Measurements from ENCODE around the gene CELSR3. TPM values are rescaled to one million over a fixed set of nuclear protein-coding genes. Genes with fewer than 3 reads are reported as not detected.

Gene CELSR3
- total and polyA plus RNA-seq, 2 experiments from 2014 or later, result 3.1 to 5.9 TPM

DNA sequence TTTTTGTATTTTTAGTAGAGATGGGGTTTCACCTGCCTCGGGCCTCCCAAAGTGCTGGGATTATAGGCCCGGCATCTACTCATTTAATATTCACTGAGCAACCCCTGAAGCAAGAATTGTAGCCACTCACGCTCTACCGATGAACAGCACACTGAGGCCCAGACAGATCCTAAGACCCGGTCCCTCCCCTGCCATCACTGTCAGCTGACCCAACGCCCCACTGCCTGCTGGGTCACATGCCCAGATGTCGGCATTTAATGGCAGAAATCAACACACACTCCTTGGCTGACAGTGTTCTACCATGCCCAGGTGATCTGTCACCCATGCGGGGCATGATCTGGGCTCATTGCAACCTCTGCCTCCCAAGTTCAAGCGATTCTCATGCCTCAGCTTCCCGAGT lies 37.9 kb downstream of the CELSR3 start:
- Histone ChIP-seq H3K4me1 (ENCODE audit: low read depth) (no peaks in the 10 kb centered on the region), H3K27me3 (no peaks in the 10 kb centered on the region), H3K36me3 (peaks cover 12% of the 10 kb centered on the region), H3K9me3 (ENCODE audit: low read depth) (no peaks in the 10 kb centered on the region), H3K27ac (no peak overlapping the region), H3K4me3 (no peak overlapping the region)
- no peak for DNase-seq (ENCODE audit: low read depth in 1 of 2, low spot score in 1 of 2)
- TF ChIP-seq, protein P1, sequence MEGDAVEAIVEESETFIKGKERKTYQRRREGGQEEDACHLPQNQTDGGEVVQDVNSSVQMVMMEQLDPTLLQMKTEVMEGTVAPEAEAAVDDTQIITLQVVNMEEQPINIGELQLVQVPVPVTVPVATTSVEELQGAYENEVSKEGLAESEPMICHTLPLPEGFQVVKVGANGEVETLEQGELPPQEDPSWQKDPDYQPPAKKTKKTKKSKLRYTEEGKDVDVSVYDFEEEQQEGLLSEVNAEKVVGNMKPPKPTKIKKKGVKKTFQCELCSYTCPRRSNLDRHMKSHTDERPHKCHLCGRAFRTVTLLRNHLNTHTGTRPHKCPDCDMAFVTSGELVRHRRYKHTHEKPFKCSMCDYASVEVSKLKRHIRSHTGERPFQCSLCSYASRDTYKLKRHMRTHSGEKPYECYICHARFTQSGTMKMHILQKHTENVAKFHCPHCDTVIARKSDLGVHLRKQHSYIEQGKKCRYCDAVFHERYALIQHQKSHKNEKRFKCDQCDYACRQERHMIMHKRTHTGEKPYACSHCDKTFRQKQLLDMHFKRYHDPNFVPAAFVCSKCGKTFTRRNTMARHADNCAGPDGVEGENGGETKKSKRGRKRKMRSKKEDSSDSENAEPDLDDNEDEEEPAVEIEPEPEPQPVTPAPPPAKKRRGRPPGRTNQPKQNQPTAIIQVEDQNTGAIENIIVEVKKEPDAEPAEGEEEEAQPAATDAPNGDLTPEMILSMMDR (IDR thresholded peaks at IDR 0.05; ENCODE audit: low read depth, low read length), result no peak

DNA sequence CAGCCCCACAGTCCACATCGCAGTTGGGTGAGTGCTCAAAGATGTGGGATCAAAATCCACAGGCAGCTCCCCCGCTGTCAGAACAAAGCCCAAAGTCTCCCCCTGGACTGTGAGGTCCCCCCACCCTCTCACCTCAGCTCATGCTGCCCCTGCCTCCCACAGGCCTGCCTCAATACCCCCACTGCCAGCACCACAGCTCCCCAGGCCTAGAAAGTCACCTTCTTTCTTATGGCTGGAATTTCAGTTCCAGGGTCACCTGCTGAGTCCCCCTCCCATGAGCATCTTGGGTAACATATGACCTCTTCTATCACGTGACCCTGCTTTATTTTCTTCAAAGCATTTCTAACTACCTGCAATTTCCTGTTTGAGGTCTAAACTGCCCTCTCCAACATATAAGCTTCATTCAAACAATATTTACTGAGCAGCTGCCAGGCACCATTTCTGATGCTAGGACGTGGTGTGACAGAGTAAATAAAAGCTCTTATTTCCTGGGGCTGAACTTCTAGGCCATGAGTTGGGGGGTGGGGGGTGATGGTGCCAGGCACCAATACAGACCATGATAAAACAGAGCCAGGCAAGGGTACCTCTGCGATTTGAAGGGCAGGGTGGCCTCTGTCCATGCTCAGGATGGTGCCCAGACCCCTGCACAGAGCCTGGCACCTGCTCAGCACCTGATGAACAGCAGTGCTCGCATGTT lies 38.7 kb downstream of the CELSR3 start:
- Histone ChIP-seq H3K27me3 (no peaks in the 10 kb centered on the region), H3K4me3 (no peak overlapping the region), H3K9me3 (ENCODE audit: low read depth) (no peaks in the 10 kb centered on the region), H3K27ac (no peak overlapping the region), H3K4me1 (ENCODE audit: low read depth) (no peaks in the 10 kb centered on the region), H3K36me3 (peaks cover 10% of the 10 kb centered on the region)
- TF ChIP-seq, protein P1 (IDR thresholded peaks at IDR 0.05; ENCODE audit: low read depth, low read length), result no peak
- DNase-seq (ENCODE audit: low read depth in 1 of 2, low spot score in 1 of 2), result no peak

DNA sequence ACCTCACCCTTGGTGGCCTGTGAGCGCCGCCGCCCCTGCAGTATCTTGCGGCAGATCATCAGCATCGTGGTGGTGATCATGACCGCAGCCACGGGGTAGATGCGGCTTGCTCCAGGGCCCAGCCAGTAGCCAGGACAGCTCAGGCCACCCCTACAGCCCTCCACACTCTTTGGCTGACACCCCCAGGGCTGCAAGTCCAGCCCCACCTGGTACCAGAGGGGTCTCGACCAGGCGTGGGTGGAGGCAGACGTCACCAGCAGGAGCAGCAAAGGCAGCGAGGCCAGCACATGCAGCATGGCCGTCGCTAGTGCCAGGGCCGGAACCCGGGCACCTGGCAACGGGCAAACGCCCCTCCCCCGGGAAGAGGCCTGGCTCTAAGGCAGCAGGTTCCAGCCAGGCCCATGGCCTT lies 41.2 kb downstream of the CELSR3 start, which contains the start of gene TMEM89:
TSS of gene TMEM89 (minus strand) at position 309 of the 409 bp plus-strand sequence. CDS start at position 296, 13 bp downstream.
- no peaks in the 10 kb centered on the region for H3K27me3 ChIP-seq
- H3K4me1 ChIP-seq (ENCODE audit: low read depth), result no peaks in the 10 kb centered on the region
- DNase-seq (ENCODE audit: low read depth in 1 of 2, low spot score in 1 of 2), result no peak
- no peaks in the 10 kb centered on the region for H3K36me3 ChIP-seq
- TF ChIP-seq, protein P1 (IDR thresholded peaks at IDR 0.05; ENCODE audit: low read depth, low read length), result no peak
- H3K4me3 ChIP-seq, result no peak within 1 kb of the TSS
- no peak within 1 kb of the TSS for H3K27ac ChIP-seq
- no peaks in the 10 kb centered on the region for H3K9me3 ChIP-seq (ENCODE audit: low read depth)

- DNase-seq (ENCODE audit: low read depth in 1 of 2, low spot score in 1 of 2), result no peak
- Histone ChIP-seq H3K9me3 (ENCODE audit: low read depth) (no peaks in the 10 kb centered on the region), H3K27me3 (no peaks in the 10 kb centered on the region), H3K27ac (no peak overlapping the region), H3K4me3 (no peak overlapping the region), H3K4me1 (ENCODE audit: low read depth) (no peaks in the 10 kb centered on the region), H3K36me3 (no peaks in the 10 kb centered on the region)
- TF ChIP-seq, protein P1 (IDR thresholded peaks at IDR 0.05; ENCODE audit: low read depth, low read length), result no peak
These were observed 42.9 kb downstream of the CELSR3 start for GRCh38 chr3:48619541-48620524.

DNA sequence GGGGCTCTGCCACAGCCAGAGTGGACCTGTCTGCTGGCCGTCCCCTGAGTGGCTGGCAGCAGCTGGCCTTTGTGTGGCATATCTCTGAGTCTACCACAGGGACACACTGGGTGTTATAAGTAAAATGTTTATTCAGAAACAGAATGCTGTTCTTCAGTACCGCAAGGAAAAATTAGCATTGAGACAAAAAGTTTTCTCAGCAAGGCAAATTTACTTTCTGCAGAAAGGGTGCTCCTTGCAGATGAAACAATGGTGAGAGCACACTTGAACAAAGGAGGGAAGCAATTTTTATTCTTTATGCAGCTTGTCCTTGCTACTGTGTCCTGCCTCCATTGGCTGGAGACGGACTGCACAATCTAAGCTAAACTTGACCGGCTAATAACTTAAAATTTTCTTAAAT lies 45.1 kb downstream of the CELSR3 start:
- Histone ChIP-seq H3K4me1 (ENCODE audit: low read depth) (no peaks in the 10 kb centered on the region), H3K36me3 (no peaks in the 10 kb centered on the region), H3K4me3 (no peak overlapping the region), H3K27me3 (no peaks in the 10 kb centered on the region), H3K27ac (no peak overlapping the region), H3K9me3 (ENCODE audit: low read depth) (no peaks in the 10 kb centered on the region)
- TF ChIP-seq, protein P1 (IDR thresholded peaks at IDR 0.05; ENCODE audit: low read depth, low read length), result no peak
- no peak for DNase-seq (ENCODE audit: low read depth in 1 of 2, low spot score in 1 of 2)
